SKM-1 (cell line): ENCODE measurements around the gene PTGFR.

Source experiments
- DNase-seq: peaks from one replicate; lab custom pipeline; 2025; ENCODE audit not compliant: unreplicated experiment; lab: John Stamatoyannopoulos, UW

The PTGFR gene

GRCh38 chr1:78520216-78520615 lies 29.4 kb downstream of the PTGFR start:
- DNase-seq: no peak

DNA sequence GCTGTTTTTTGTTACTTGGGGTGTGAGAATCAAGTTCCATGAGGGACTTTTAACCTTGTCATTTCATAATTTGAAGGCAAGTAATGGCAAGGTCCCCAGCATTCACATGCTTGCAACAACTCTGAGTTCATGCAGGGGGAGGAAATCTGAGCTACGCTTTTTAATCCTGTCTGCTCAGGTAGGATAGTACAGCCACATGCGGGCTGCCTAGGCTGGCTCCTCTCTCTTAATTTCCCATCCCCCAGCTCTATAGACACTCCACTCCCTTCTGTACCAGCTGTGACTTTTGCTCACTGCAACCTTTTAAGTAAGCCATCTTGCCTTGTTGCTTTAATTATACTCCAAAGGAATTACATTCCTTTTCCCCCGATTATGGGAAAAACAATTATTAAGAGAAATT lies 30.1 kb downstream of the PTGFR start:
- no peak for DNase-seq

DNA sequence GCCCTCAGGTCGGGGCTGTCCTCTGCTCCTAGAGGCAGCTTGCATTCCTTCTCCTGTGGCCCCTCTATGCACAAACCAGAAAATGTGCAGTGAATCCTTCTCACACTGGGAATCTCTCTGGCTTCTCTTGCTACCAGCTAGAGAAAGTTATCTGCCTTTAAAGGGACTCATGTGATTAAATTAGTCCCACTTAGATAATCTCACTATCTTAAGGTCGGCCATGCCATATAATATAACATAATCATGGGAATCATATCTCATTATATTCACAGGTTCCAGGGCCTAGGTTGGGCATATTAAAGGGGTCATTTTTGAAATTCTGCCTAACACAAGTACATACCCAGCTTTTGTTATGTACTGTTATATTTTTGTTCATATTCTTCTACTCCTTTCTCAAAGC lies 31.4 kb downstream of the PTGFR start:
- no peak for DNase-seq

DNA sequence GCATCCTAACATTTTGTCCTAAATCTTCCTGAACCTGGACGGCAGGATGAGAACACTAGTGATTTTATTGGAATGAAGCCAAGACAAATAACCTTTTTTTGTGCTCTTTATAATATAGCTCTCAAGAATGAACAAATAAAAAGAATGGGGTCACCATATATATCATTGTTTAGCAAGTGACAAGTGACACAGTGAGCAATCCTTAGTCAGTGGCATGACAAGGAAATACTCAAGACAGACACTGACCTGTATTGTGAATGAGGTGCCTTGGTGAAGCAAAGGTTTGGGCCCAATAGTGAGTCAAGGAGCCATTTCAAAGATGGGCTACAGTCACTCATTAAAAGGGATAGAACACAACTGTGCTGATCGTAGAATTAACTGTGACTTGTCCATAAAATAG lies 35.7 kb downstream of the PTGFR start:
- no peak for DNase-seq

- DNase-seq: no peak
Observed at GRCh38 chr1:78527706-78528105, 36.9 kb downstream of the PTGFR start.

GRCh38 chr1:78533527-78533926 lies 42.8 kb downstream of the PTGFR start:
- no peak for DNase-seq

DNA sequence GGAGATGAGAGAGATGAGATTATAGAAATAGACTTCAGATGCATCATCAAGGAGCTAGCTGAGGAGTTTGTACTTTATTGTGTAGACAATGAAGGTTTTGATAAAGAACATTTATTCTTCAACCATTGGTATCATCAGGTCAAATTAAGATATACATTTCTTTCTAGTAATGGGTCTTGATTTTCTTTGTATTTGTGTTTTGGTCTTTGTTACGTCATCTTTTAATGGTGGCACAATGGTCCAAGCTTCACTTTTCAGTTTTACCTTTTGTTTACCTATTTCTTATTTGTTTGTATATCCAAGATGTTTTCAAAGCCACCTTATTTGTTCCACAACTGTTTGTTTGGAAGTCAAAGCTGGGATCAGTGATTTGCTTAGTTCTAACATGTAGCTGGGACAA lies 44.5 kb downstream of the PTGFR start:
- no peak for DNase-seq

- no peak for DNase-seq
Observed at GRCh38 chr1:78536427-78536826, 45.7 kb downstream of the PTGFR start.

GRCh38 chr1:78540048-78540447 lies 49.3 kb downstream of the PTGFR start:
- no peak for DNase-seq

GRCh38 chr1:78541479-78541878 lies 50.7 kb downstream of the PTGFR start:
- DNase-seq: no peak

DNA sequence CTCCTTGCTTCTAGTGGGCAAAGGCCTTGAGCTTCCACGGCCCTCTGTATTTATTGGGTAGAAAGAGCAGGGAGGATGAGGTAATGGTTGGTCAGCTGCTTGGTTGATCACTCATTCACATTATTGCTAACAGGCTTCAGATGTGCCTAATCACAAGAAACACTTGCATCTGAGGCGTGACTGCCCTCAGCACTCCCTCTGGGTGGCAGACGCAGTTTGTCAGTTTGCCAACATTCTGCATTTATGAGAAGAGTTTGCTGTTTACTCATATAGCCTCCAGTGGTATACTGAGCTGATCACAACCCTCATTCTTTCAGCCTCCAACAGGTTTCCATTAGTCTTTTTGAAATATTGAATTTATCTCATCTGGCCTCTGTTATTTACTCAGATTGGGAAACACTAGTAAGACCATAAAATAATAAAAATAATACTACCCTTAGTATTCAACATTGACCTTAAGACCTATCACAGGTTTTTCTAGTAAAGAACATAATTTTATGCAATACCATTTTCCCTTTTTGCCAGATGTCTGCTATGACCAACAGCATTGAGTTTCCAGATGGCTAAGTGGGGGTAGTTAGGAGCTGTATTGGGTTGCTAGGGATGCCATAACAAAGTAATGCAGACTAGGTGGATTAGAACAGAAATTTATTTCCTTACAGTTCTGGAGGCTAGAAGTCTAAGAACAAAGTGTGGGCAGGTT lies 53.3 kb downstream of the PTGFR start:
- no peak for DNase-seq

DNA sequence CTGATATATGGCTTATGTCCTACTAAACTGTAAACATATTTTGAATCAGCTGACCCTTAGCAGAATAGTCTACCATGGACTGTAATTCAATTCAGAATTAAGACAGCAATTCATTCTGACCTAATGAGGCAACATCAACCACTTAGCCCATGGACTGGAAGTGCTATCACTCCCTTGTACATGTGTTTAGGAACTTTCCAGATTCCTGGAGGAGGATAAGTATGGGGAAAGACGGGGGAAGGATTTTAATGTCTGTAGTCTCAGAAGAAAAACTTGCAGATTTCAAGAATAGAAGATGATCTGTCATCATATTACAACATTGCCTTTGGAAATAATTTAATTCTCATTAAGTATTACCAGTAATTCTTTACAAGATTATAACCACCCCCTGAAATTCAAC lies 56.3 kb downstream of the PTGFR start:
- no peak for DNase-seq

- no peak for DNase-seq
Observed at GRCh38 chr1:78549331-78549730, 58.6 kb downstream of the PTGFR start.

- DNase-seq: no peak
Observed at GRCh38 chr1:78549891-78550290, 59.1 kb downstream of the PTGFR start.

- DNase-seq: no peak
Observed at GRCh38 chr1:78553859-78554258, 63.1 kb downstream of the PTGFR start.

GRCh38 chr1:78554840-78555239 lies 64.1 kb downstream of the PTGFR start:
- no peak for DNase-seq

DNA sequence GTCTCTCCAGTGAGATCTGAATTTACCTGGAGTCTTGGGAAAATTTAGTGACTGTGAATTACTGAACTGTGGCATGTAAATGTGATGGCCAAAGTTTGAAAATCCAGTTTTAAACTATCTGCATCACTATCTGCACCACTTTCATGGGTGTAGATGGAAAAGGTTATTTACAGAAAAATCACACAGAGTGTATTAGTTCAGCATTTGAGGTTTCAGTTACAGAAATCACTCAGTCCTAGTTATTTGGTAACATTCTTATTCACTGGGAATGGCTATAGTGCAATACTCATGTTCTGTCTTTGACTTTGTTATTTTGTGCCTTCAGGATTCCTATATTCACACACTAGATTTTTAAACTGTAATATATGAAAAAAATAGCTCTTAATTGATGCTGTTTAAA lies 68.9 kb downstream of the PTGFR start:
- DNase-seq: no peak

- no peak for DNase-seq
Observed at GRCh38 chr1:78560811-78561210, 70.0 kb downstream of the PTGFR start.

DNA sequence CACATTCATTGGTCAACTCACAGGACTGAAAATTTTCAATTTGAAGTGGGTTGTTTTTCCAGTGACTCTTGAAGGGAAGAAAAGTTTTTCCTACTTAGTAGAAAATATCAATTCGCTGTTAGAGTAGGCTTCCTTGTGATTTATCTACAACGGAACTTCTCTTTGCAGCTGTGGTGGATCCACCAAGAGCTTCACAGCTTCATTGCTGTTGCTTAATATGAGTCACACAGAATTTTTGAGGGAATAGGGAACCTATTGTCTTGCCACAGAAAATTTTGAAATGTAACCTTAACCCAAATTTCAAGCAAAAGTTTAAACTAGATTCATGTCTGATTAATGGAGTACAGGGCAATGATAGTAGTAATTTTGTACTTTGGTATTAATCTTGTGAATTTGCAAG lies 71.1 kb downstream of the PTGFR start:
- peak; percentile 67 for DNase-seq

- no peak for DNase-seq
Observed at GRCh38 chr1:78565393-78565792, 74.6 kb downstream of the PTGFR start.

DNA sequence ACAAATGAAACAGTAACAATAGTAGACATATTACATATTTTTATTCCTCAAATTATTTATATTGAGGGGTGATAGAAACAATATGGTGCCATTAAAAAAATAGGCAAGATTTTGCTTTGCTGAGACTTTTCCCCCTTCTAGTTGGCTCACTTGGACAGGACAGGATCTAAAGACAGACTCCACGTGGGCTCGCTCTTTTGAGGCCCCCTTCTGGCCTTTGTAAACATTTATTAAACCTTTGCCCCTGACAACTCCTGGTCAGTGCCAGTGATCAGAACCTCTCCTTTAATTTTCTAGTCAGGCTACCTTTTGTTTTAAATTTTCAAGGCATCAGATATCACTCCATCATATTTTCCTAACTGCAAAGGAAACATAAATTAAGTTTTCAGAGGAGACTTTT lies 79.8 kb downstream of the PTGFR start:
- DNase-seq: no peak

DNA sequence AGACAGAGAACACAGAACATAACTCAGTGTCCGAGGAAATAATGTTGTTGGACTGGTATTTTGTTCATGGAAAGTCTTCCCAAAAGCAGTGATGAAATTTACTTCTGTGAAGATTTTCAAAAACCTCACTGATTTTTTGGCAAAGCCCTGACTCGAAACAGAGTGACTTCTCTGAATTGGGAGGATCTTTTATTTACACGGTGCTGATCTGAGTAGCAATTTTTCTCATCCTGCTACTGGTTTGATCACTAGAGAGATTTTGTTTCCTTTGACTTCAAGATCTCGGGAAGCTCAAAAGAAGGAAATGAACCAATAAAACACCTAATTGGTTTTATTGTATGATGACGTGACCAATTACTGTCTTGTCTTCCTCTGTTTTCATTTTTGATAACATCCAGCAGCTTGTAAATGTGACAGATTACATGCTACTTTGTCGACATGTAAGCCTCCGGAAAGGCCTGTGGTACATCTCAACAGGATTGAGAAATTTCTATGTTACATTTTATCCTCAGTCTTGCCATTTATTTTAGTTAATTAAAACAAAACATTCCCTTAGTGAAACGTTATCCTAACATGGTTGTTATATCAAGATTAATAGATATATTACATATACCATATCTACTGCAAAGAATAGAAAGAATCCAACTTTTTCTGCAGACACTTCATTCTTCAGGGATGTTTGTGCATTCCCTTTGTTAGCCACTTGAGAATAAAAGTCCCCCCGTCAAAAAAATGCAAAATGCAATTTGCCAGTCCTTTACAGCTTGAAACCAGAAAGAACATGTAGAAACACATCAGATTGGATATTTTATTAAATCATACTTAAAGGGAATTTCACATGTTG lies 86.7 kb downstream of the PTGFR start:
- DNase-seq: no peak

- DNase-seq: no peak
Observed at GRCh38 chr1:78586572-78586971, 95.8 kb downstream of the PTGFR start.
